ENCODE results near the gene FKBP5.
A peak's percentile ranks its signal among the peaks of the same experiment; 100 is the strongest.

DNA sequence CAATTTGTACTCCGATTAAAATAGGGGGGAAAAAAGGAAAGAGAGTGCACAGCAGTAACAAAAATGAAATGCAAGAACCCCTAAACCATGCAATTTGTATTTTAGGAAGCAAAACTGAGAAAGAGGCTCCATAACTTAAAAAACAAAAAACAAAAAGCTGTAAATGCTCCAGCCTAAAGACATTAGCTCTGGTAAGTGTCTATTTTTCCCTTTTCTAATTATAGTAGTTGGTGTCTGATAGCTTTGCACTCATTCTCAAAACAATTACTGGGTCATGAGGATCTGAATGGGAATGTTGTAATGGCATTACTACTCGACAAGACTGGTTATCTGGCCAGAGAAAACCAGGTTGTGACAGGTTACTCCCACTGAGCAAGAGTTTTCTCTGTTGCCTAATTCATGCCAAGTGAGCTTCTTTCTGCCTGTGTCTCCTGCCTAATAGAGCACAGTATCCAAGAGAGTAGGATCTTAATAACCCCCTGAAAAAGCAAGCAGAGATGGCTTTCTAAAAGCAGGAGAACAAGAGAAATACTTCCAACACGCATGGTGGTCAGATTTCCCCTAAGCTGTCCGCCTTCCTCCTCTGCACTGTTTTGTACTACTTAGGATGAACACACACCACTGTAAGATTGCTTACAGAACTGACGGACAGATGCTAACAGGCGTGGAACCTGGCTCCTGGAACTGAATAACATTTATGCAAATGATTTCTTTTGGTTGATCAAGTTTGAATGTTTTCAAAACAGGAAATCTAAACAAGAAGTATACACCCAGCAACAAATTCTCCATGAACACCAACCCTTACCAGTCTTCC is 86.4 kb downstream of the FKBP5 start:
- TF ChIP-seq, protein P1, sequence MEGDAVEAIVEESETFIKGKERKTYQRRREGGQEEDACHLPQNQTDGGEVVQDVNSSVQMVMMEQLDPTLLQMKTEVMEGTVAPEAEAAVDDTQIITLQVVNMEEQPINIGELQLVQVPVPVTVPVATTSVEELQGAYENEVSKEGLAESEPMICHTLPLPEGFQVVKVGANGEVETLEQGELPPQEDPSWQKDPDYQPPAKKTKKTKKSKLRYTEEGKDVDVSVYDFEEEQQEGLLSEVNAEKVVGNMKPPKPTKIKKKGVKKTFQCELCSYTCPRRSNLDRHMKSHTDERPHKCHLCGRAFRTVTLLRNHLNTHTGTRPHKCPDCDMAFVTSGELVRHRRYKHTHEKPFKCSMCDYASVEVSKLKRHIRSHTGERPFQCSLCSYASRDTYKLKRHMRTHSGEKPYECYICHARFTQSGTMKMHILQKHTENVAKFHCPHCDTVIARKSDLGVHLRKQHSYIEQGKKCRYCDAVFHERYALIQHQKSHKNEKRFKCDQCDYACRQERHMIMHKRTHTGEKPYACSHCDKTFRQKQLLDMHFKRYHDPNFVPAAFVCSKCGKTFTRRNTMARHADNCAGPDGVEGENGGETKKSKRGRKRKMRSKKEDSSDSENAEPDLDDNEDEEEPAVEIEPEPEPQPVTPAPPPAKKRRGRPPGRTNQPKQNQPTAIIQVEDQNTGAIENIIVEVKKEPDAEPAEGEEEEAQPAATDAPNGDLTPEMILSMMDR (IDR thresholded peaks at IDR 0.05), result no peak
- peak in 1 of 3 donors; percentile 10 for TF ChIP-seq POLR2A (IDR thresholded peaks at IDR 0.05)
